CD14-positive monocyte (primary cell): Measurements from ENCODE around the gene DNAJC3. TPM values are rescaled to one million over a fixed set of nuclear protein-coding genes. Genes with fewer than 3 reads are reported as not detected.

ENCODE experiments used
- DNase-seq, 3 donors: peaks; one replicate each; pipeline ENCODE4 v3.0.0-alpha.2; 2011 to 2022
- H2AFZ ChIP-seq: 2 replicates; pipeline ENCODE4 v1.6.0; 2012; ENCODE audit warnings: mild to moderate bottlenecking, low read depth, low read length, inconsistent platforms; ENCODE audit not compliant: insufficient read depth, poor library complexity, severe bottlenecking
- H3K27ac ChIP-seq, 2 donors: 1 replicate in 1 of 2; 2 replicates in 1 of 2; pipeline ENCODE4 v1.5.1; 2012 to 2013; ENCODE audit warnings: low read length in 2 of 2, control low read depth in 1 of 2, inconsistent platforms in 1 of 2, low read depth in 1 of 2, mild to moderate bottlenecking in 1 of 2
- H3K27me3 ChIP-seq, 2 donors: one replicate each; pipeline versions ENCODE4 v1.6.0 to v1.6.1; 2011 to 2013; ENCODE audit warnings: low read length in 2 of 2; ENCODE audit not compliant: control insufficient read depth in 2 of 2, insufficient read depth in 2 of 2
- H3K36me3 ChIP-seq, 2 donors: replicated peaks in 1 of 2; 1 replicate in 1 of 2; 2 replicates in 1 of 2; pipeline versions ENCODE4 v1.5.1 to v1.6.1; 2012 to 2013; ENCODE audit warnings: low read length in 2 of 2, control low read depth in 1 of 2, inconsistent platforms in 1 of 2, mild to moderate bottlenecking in 1 of 2; ENCODE audit not compliant: insufficient read depth in 2 of 2, control insufficient read depth in 1 of 2
- H3K4me1 ChIP-seq, 2 donors: 1 replicate in 1 of 2; 2 replicates in 1 of 2; pipeline versions ENCODE4 v1.5.1 to v1.6.1; 2012 to 2013; ENCODE audit warnings: low read length in 2 of 2, control low read depth in 1 of 2, inconsistent platforms in 1 of 2, mild to moderate bottlenecking in 1 of 2, moderate library complexity in 1 of 2; ENCODE audit not compliant: insufficient read depth in 2 of 2, control insufficient read depth in 1 of 2
- H3K4me2 ChIP-seq: replicated peaks from 2 replicates; pipeline ENCODE3; 2012; ENCODE audit warnings: low read length, moderate library complexity, mild to moderate bottlenecking; ENCODE audit not compliant: poor library complexity, severe bottlenecking; ENCODE audit errors: extremely low read depth
- H3K4me3 ChIP-seq, 3 experiments: fragments of 200-600 bp in 1 of 3; sonication (generic) in 1 of 3; replicated peaks in 1 of 3; 1 replicate in 2 of 3; 2 replicates in 1 of 3; pipeline ENCODE4 v1.5.1; 2011 to 2013; ENCODE audit warnings: low read length in 3 of 3, mild to moderate bottlenecking in 3 of 3, control low read depth in 2 of 3, low read depth in 2 of 3, inconsistent platforms in 1 of 3, moderate library complexity in 1 of 3
- H3K79me2 ChIP-seq: 2 replicates; pipeline ENCODE4 v1.6.0; 2012; ENCODE audit warnings: mild to moderate bottlenecking, control low read depth, inconsistent platforms, low read length, moderate library complexity; ENCODE audit not compliant: insufficient read depth
- H3K9ac ChIP-seq: 2 replicates; pipeline ENCODE4 v1.6.0; 2017; ENCODE audit warnings: low read length, mild to moderate bottlenecking; ENCODE audit not compliant: insufficient read depth, poor library complexity, severe bottlenecking
- H3K9me3 ChIP-seq, 2 donors: replicated peaks in 1 of 2; 1 replicate in 1 of 2; 2 replicates in 1 of 2; pipeline versions ENCODE4 v1.5.1 to v1.6.1; 2012 to 2013; ENCODE audit warnings: low read length in 2 of 2, control low read depth in 1 of 2; ENCODE audit not compliant: control insufficient read depth in 1 of 2, insufficient read depth in 1 of 2
- H4K20me1 ChIP-seq: 2 replicates; pipeline ENCODE4 v1.6.0; 2012; ENCODE audit warnings: mild to moderate bottlenecking, low read length, control low read depth, moderate library complexity; ENCODE audit not compliant: insufficient read depth
- H3K27ac Mint-ChIP-seq, 7 donors: one replicate each; pipeline ENCODE4 v1.8.0; 2020; ENCODE audit warnings: mild to moderate bottlenecking in 7 of 7, mixed read lengths in 7 of 7, moderate library complexity in 6 of 7, inconsistent platforms in 2 of 7
- H3K27me3 Mint-ChIP-seq, 3 donors: one replicate each; pipeline ENCODE4 v1.8.0; 2021 to 2022; ENCODE audit warnings: low read depth in 3 of 3, mild to moderate bottlenecking in 3 of 3, mixed read lengths in 3 of 3, moderate library complexity in 3 of 3, inconsistent platforms in 1 of 3
- H3K36me3 Mint-ChIP-seq, 2 donors: one replicate each; pipeline ENCODE4 v1.8.0; 2020; ENCODE audit warnings: mixed read lengths in 2 of 2, inconsistent platforms in 1 of 2, mild to moderate bottlenecking in 1 of 2
- H3K4me1 Mint-ChIP-seq: one replicate; pipeline ENCODE4 v1.8.0; 2020; ENCODE audit warnings: mild to moderate bottlenecking, mixed read lengths
- H3K4me3 Mint-ChIP-seq, 2 donors: one replicate each; pipeline ENCODE4 v1.8.0; 2020; ENCODE audit warnings: mild to moderate bottlenecking in 2 of 2, mixed read lengths in 2 of 2, moderate library complexity in 1 of 2
- H3K9me3 Mint-ChIP-seq, 7 donors: one replicate each; pipeline ENCODE4 v1.8.0; 2020 to 2022; ENCODE audit warnings: mixed read lengths in 7 of 7, mild to moderate bottlenecking in 6 of 7, moderate library complexity in 6 of 7, inconsistent platforms in 2 of 7
- CTCF ChIP-seq: fragments of 200-600 bp; IDR thresholded peaks from one replicate; pipeline ENCODE4 v1.8.0; 2022; ENCODE audit warnings: antibody characterized with exemption, mild to moderate bottlenecking
- WGBS: methylation state at CpG from one replicate; pipeline ENCODE4 v1.1.5; 2013; ENCODE audit warnings: missing lambda C conversion rate; ENCODE audit not compliant: insufficient coverage; 5-methylcytosine and 5-hydroxymethylcytosine counted together
- intact Hi-C, 2 donors: fragments of 100-400 bp; cut with micrococcal nuclease; formaldehyde crosslinking; loops; one replicate each; pipeline versions ENCODE4 v1.15.0 to v1.15.1; 2023
- polyA plus RNA-seq, 3 donors: library from polyadenylated mRNA; depleted of rRNA in 1 of 3; unstranded in 2 of 3; stranded (reverse) in 1 of 3; fragments of 300-500 nt in 2 of 3; fragments of >200 nt in 1 of 3; fragmentation: Illumina TruSeq in 2 of 3; gene quantifications; 1 replicate in 2 of 3; 2 replicates in 1 of 3; pipeline ENCODE4 v1.2.3, GENCODE V29; 2012 to 2021

Gene DNAJC3
- polyA plus RNA-seq, 3 donors: 11.1 to 27.6 (median 22.3) TPM

GRCh38 chr13:95628488-95628887, 48.5 kb upstream of the DNAJC3 start:
- no peak overlapping the region for H3K27ac Mint-ChIP-seq
- no peaks in the 10 kb centered on the region for H3K4me1 ChIP-seq
- H3K4me3 ChIP-seq: no peak overlapping the region
- H3K4me1 Mint-ChIP-seq: no peaks in the 10 kb centered on the region
- no peaks in the 10 kb centered on the region for H3K36me3 ChIP-seq
- no peak overlapping the region for H3K27ac ChIP-seq
- no peak for DNase-seq
- no CpG with 5 or more reads among the region's 1 CpG for WGBS
- no peak overlapping the region for H2AFZ ChIP-seq
- no peaks in the 10 kb centered on the region for H3K27me3 ChIP-seq
- H3K36me3 Mint-ChIP-seq: no peaks in the 10 kb centered on the region
- no peak for TF ChIP-seq CTCF
- no peaks in the 10 kb centered on the region for H3K9me3 ChIP-seq
- H4K20me1 ChIP-seq: no peaks in the 10 kb centered on the region
- intact Hi-C loops: loop anchor here in 1 of 2 donors (5.0 kb wide), 1 partner anchor 354 kb away; no protein-coding TSS in a partner anchor
- H3K79me2 ChIP-seq: no peaks in the 10 kb centered on the region
- no peak overlapping the region for H3K9ac ChIP-seq
- peaks cover 0 to 6% (median 0%) of the 10 kb centered on the region in 3 donors for H3K27me3 Mint-ChIP-seq
- no peak overlapping the region for H3K4me3 Mint-ChIP-seq
- peaks cover 0 to 2% (median 0%) of the 10 kb centered on the region in 7 donors for H3K9me3 Mint-ChIP-seq
- no peak overlapping the region for H3K4me2 ChIP-seq

GRCh38 chr13:95629071-95629470, 47.9 kb upstream of the DNAJC3 start:
- no peaks in the 10 kb centered on the region for H3K79me2 ChIP-seq
- H3K27me3 ChIP-seq: no peaks in the 10 kb centered on the region
- no peaks in the 10 kb centered on the region for H4K20me1 ChIP-seq
- peaks cover 2 to 8% (median 2%) of the 10 kb centered on the region in 3 donors for H3K27me3 Mint-ChIP-seq
- H2AFZ ChIP-seq: no peak overlapping the region
- no peak for DNase-seq
- no peaks in the 10 kb centered on the region for H3K36me3 Mint-ChIP-seq
- H3K4me1 Mint-ChIP-seq: no peaks in the 10 kb centered on the region
- 76% methylated on average over 3 of the region's 4 CpGs for WGBS
- no peak overlapping the region for H3K9ac ChIP-seq
- no peak overlapping the region for H3K4me3 Mint-ChIP-seq
- no peak overlapping the region for H3K4me2 ChIP-seq
- no peak for TF ChIP-seq CTCF
- H3K27ac Mint-ChIP-seq: no peak overlapping the region
- intact Hi-C loops: loop anchor here in 1 of 2 donors (5.0 kb wide), 1 partner anchor 353 kb away; no protein-coding TSS in a partner anchor
- no peaks in the 10 kb centered on the region for H3K9me3 ChIP-seq
- no peaks in the 10 kb centered on the region for H3K4me1 ChIP-seq
- no peak overlapping the region for H3K27ac ChIP-seq
- H3K4me3 ChIP-seq: no peak overlapping the region
- no peaks in the 10 kb centered on the region for H3K36me3 ChIP-seq
- peaks cover 0 to 2% (median 0%) of the 10 kb centered on the region in 7 donors for H3K9me3 Mint-ChIP-seq
